IMR-90 (cell line): Measurements from ENCODE around the gene AXIN1. TPM values are rescaled to one million over a fixed set of nuclear protein-coding genes. Genes with fewer than 3 reads are reported as not detected.

Experiments
- ATAC-seq: fragments of 200-7000 bp; cut with Tn5 transposase; 2 replicates; pipeline ENCODE4 v1.9.1; 2020; ENCODE audit warnings: low read depth, mild to moderate bottlenecking, moderate library complexity
- BruUV-seq: library from RNA; stranded (reverse); fragments of 400-500 nt; replicated peaks from 2 replicates; lab custom pipeline; 2021; lab: Mats Ljungman, UMichigan
- CTCF ChIA-PET: fragments of 300-600 bp; formaldehyde crosslinking; extraction: SDS; loops from one replicate; lab custom pipeline; 2021; ENCODE audit warnings: antibody characterized with exemption; lab: Yijun Ruan, JAX
- POLR2A ChIA-PET: fragments of 300-600 bp; sonication (Branson Sonifier 250); formaldehyde crosslinking; loops from one replicate; lab custom pipeline; 2022; ENCODE audit warnings: antibody characterized with exemption; ENCODE audit not compliant: unreplicated experiment; lab: Charles Lee
- DNase-seq: peaks from one replicate; pipeline ENCODE4 v3.0.0; 2013
- H2AFZ ChIP-seq: replicated peaks from 2 replicates; pipeline ENCODE3; 2013; ENCODE audit warnings: low read length, mild to moderate bottlenecking; ENCODE audit not compliant: poor library complexity
- H2AK5ac ChIP-seq: 2 replicates; pipeline ENCODE4 v1.6.1; 2013; ENCODE audit warnings: low read depth, low read length, inconsistent platforms
- H2AK9ac ChIP-seq: replicated peaks from 2 replicates; pipeline ENCODE3; 2013; ENCODE audit warnings: mild to moderate bottlenecking, low read depth, low read length, moderate library complexity; ENCODE audit not compliant: poor library complexity
- H2BK120ac ChIP-seq: 2 replicates; pipeline ENCODE4 v1.6.1; 2013; ENCODE audit warnings: low read depth, low read length, inconsistent platforms
- H2BK15ac ChIP-seq: 3 replicates; pipeline ENCODE4 v1.6.1; 2013; ENCODE audit warnings: low read depth, low read length, inconsistent platforms
- H2BK20ac ChIP-seq: 2 replicates; pipeline ENCODE4 v1.6.1; 2013; ENCODE audit warnings: low read depth, mild to moderate bottlenecking, inconsistent platforms, low read length, moderate library complexity
- H2BK5ac ChIP-seq: 2 replicates; pipeline ENCODE4 v1.6.1; 2013; ENCODE audit warnings: mild to moderate bottlenecking, low read depth, low read length, inconsistent platforms; ENCODE audit not compliant: poor library complexity, severe bottlenecking
- H3K14ac ChIP-seq: replicated peaks from 2 replicates; pipeline ENCODE4 v1.6.1; 2013; ENCODE audit warnings: low read depth, low read length, inconsistent platforms
- H3K18ac ChIP-seq: 2 replicates; pipeline ENCODE4 v1.6.1; 2013; ENCODE audit warnings: low read depth, low read length, control low read depth
- H3K23ac ChIP-seq: 2 replicates; pipeline ENCODE4 v1.6.1; 2013; ENCODE audit warnings: low read depth, low read length, inconsistent platforms
- H3K27ac ChIP-seq: 2 replicates; pipeline ENCODE4 v1.5.1; 2013; ENCODE audit warnings: mild to moderate bottlenecking, control low read depth, low read length; ENCODE audit not compliant: insufficient read depth
- H3K27me3 ChIP-seq: 2 replicates; pipeline ENCODE4 v1.6.1; 2013; ENCODE audit warnings: low read length; ENCODE audit not compliant: control insufficient read depth, insufficient read depth
- H3K36me3 ChIP-seq: 2 replicates; pipeline ENCODE4 v1.6.1; 2013; ENCODE audit warnings: low read length, mixed read lengths; ENCODE audit not compliant: control insufficient read depth, insufficient read depth
- H3K4ac ChIP-seq: 2 replicates; pipeline ENCODE4 v1.6.1; 2013; ENCODE audit warnings: low read depth, low read length, inconsistent platforms
- H3K4me1 ChIP-seq: 2 replicates; pipeline ENCODE4 v1.6.1; 2013; ENCODE audit warnings: low read length, mixed read lengths; ENCODE audit not compliant: control insufficient read depth, insufficient read depth
- H3K4me2 ChIP-seq: 2 replicates; pipeline ENCODE4 v1.6.1; 2013; ENCODE audit warnings: low read depth, mild to moderate bottlenecking, control low read depth, low read length, moderate library complexity
- H3K4me3 ChIP-seq: 2 replicates; pipeline ENCODE4 v1.5.1; 2013; ENCODE audit warnings: low read depth, mild to moderate bottlenecking, control low read depth, low read length, moderate library complexity; ENCODE audit not compliant: insufficient read depth
- H3K56ac ChIP-seq: 2 replicates; pipeline ENCODE4 v1.6.1; 2013; ENCODE audit warnings: low read length, inconsistent platforms; ENCODE audit not compliant: insufficient read depth; ENCODE audit errors: extremely low read depth
- H3K79me1 ChIP-seq, 2 experiments: 2 replicates each; pipeline ENCODE4 v1.6.1; 2013; ENCODE audit warnings: low read length in 2 of 2, inconsistent platforms in 1 of 2, low read depth in 1 of 2
- H3K9ac ChIP-seq: 2 replicates; pipeline ENCODE4 v1.6.1; 2013; ENCODE audit warnings: low read depth, low read length, control low read depth
- H3K9me1 ChIP-seq: 2 replicates; pipeline ENCODE4 v1.6.1; 2013; ENCODE audit warnings: low read length, inconsistent platforms; ENCODE audit not compliant: insufficient read depth
- H3K9me3 ChIP-seq: 2 replicates; pipeline ENCODE4 v1.6.1; 2013; ENCODE audit warnings: low read length; ENCODE audit not compliant: control insufficient read depth, insufficient read depth
- H4K20me1 ChIP-seq: 2 replicates; pipeline ENCODE4 v1.6.1; 2013; ENCODE audit warnings: low read length, inconsistent platforms; ENCODE audit not compliant: insufficient read depth
- H4K5ac ChIP-seq: 2 replicates; pipeline ENCODE4 v1.6.1; 2013; ENCODE audit warnings: mild to moderate bottlenecking, low read depth, low read length, control low read depth
- H4K8ac ChIP-seq, 2 experiments: 2 replicates each; pipeline ENCODE4 v1.6.1; 2013; ENCODE audit warnings: low read depth in 2 of 2, low read length in 2 of 2, control low read depth in 1 of 2, inconsistent platforms in 1 of 2
- H4K91ac ChIP-seq: 2 replicates; pipeline ENCODE4 v1.6.1; 2013; ENCODE audit warnings: low read depth, low read length, inconsistent platforms; ENCODE audit not compliant: insufficient read depth
- BHLHE40 ChIP-seq: fragments of 150-350 bp; IDR thresholded peaks from 2 replicates; pipeline ENCODE4 v1.6.1; 2016; ENCODE audit warnings: mild to moderate bottlenecking, low read depth, low read length
- CEBPB ChIP-seq: IDR thresholded peaks from 2 replicates; pipeline ENCODE4 v1.6.1; 2012; ENCODE audit warnings: low read depth, low read length, improper control_type of control experiment
- CHD1 ChIP-seq: IDR thresholded peaks from 2 replicates; pipeline ENCODE4 v1.6.1; 2012; ENCODE audit warnings: low read depth, low read length, improper control_type of control experiment
- FOS ChIP-seq: fragments of 150-350 bp; IDR thresholded peaks from 2 replicates; pipeline ENCODE4 v1.6.1; 2016; ENCODE audit warnings: low read depth, low read length
- MAFK ChIP-seq: IDR thresholded peaks from 2 replicates; pipeline ENCODE4 v1.6.1; 2012; ENCODE audit warnings: low read depth, low read length, improper control_type of control experiment
- MAZ ChIP-seq: IDR thresholded peaks from 2 replicates; pipeline ENCODE4 v1.6.1; 2012; ENCODE audit warnings: low read depth, mild to moderate bottlenecking, low read length, improper control_type of control experiment, moderate library complexity, borderline replicate concordance
- MXI1 ChIP-seq: IDR thresholded peaks from 2 replicates; pipeline ENCODE4 v1.6.1; 2012; ENCODE audit warnings: low read depth, mild to moderate bottlenecking, low read length, moderate library complexity, borderline replicate concordance
- NFE2L2 ChIP-seq: fragments of 150-350 bp; IDR thresholded peaks from 2 replicates; pipeline ENCODE4 v1.6.1; 2016; ENCODE audit warnings: low read depth, mild to moderate bottlenecking, low read length
- POLR2A ChIP-seq: IDR thresholded peaks from 2 replicates; pipeline ENCODE4 v1.6.1; 2012; ENCODE audit warnings: mild to moderate bottlenecking, low read depth, low read length
- RAD21 ChIP-seq: IDR thresholded peaks from 2 replicates; pipeline ENCODE4 v1.6.1; 2012; ENCODE audit warnings: low read length, improper control_type of control experiment
- RCOR1 ChIP-seq: IDR thresholded peaks from 2 replicates; pipeline ENCODE4 v1.6.1; 2012; ENCODE audit warnings: mild to moderate bottlenecking, low read length, improper control_type of control experiment; ENCODE audit not compliant: insufficient replicate concordance
- RFX5 ChIP-seq: IDR thresholded peaks from 2 replicates; pipeline ENCODE4 v1.8.0; 2012; ENCODE audit warnings: low read depth, mild to moderate bottlenecking, low read length, moderate library complexity
- SMC3 ChIP-seq: fragments of 150-350 bp; IDR thresholded peaks from 2 replicates; pipeline ENCODE4 v1.6.1; 2016; ENCODE audit warnings: low read depth, mild to moderate bottlenecking, antibody characterized with exemption, low read length, moderate library complexity
- WGBS, 2 experiments: methylation state at CpG; one replicate each; pipeline versions ENCODE4 v1.1.5 to v1.1.7; 2013; ENCODE audit warnings: missing lambda C conversion rate in 2 of 2; ENCODE audit not compliant: insufficient read length in 1 of 2; ENCODE audit errors: extremely low coverage in 2 of 2; 5-methylcytosine and 5-hydroxymethylcytosine counted together
- dilution Hi-C: fragments of 300-500 bp; cut with HindIII; formaldehyde crosslinking; loops from one replicate; pipeline ENCODE4 v1.14.3; 2018; ENCODE audit warnings: low sequenced_read_pairs; ENCODE audit not compliant: unreplicated experiment
- in situ Hi-C: fragments of 300-500 bp; cut with MboI; formaldehyde crosslinking; loops from 3 replicates; pipeline ENCODE4 v1.14.3; 2019; ENCODE audit warnings: low sequenced_read_pairs, inconsistent platforms, mixed read lengths
- intact Hi-C: fragments of 100-400 bp; cut with micrococcal nuclease; formaldehyde crosslinking; loops from 2 replicates; pipeline ENCODE4 v1.10.0; 2022
- polyA plus RNA-seq, 3 experiments: library from polyadenylated mRNA; depleted of rRNA; stranded (reverse); fragments of >200 nt; gene quantifications; 2 replicates each; pipeline ENCODE4 v1.2.3, GENCODE V29; 2012; ENCODE audit warnings: low replicate concordance in 1 of 3
- total RNA-seq: library from RNA; depleted of rRNA; stranded (reverse); fragments of >200 nt; gene quantifications from 2 replicates; pipeline ENCODE4 v1.2.3, GENCODE V29; 2012
- TF ChIP-seq, protein P1 (sequence below): conservative IDR thresholded peaks from 2 replicates; pipeline ENCODE4 v1.5.1; 2012; ENCODE audit warnings: mild to moderate bottlenecking, low read depth, low read length, improper control_type of control experiment
- TF ChIP-seq, protein P2 (sequence below): fragments of 150-350 bp; IDR thresholded peaks from 2 replicates; pipeline ENCODE4 v1.6.1; 2017; ENCODE audit warnings: mild to moderate bottlenecking, antibody characterized with exemption, low read length, low read depth
- TF ChIP-seq, protein P3 (sequence below): fragments of 150-350 bp; IDR thresholded peaks from 2 replicates; pipeline ENCODE4 v1.6.1; 2016; ENCODE audit warnings: low read depth, mild to moderate bottlenecking, low read length, moderate library complexity, borderline replicate concordance

Gene AXIN1
- total and polyA plus RNA-seq, 2 of the 4 experiments (the other 2 are of a cell fraction) = 10.9 to 14.2 TPM

DNA sequence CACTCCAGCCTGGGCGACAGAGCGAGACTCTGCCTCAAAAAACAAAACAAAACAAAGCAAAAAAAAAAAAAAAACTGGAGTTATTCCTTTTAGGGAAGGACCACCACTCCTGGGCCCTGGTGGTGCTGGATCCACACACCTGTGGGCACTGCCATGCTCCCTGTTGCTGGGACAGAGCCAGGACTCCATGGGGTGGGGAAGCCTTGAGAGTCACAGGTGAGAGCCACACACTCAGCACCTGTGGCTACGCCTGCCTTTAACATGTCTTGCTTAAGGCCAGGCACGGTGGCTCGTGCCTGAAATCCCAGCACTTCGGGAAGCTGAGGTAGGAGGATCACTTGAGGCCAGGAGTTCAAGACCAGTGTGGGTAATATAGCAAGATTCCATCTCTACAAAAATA lies 51.3 kb downstream of the AXIN1 start:
- Histone ChIP-seq H3K79me1 (peaks cover 0 to 11% of the 10 kb centered on the region in 2 experiments; a peak in 2 of 4 replicates), H3K14ac (no peak overlapping the region), H3K4me2 (no peak overlapping the region), H3K27me3 (no peaks in the 10 kb centered on the region), H3K4me3 (no peak overlapping the region), H3K56ac (no peak overlapping the region), H2BK15ac (no peak overlapping the region), H2AFZ (no peak overlapping the region), H3K36me3 (peaks cover 34% of the 10 kb centered on the region), H3K9me1 (no peaks in the 10 kb centered on the region), H2AK9ac (no peak overlapping the region), H3K9me3 (no peaks in the 10 kb centered on the region), H3K4ac (no peak overlapping the region), H4K20me1 (peaks cover under 1% of the 10 kb centered on the region; the same call in 1 of the 2 replicates), H3K27ac (no peak overlapping the region), H2BK5ac (no peak overlapping the region), H3K18ac (no peak overlapping the region), H3K9ac (no peak overlapping the region), H2BK20ac (no peak overlapping the region), H4K8ac (no peak overlapping the region), H2AK5ac (no peak overlapping the region), H4K5ac (no peak overlapping the region), H2BK120ac (no peak overlapping the region), H3K4me1 (no peaks in the 10 kb centered on the region), H4K91ac (no peak overlapping the region), H3K23ac (no peak overlapping the region)
- ChIA-PET CTCF (no interaction called here), POLR2A (no interaction called here)
- WGBS, 2 experiments = 86% methylated on average over 1 of the region's 6 CpGs; no CpG with 5 or more reads in 1 of the 2 experiments
- dilution Hi-C loops = no loop called here
- DNase-seq (no peak), ATAC-seq (no peak)
- intact Hi-C loops = no loop called here
- in situ Hi-C loops = no loop called here
- TF ChIP-seq RFX5 (no peak), MXI1 (no peak), MAZ (no peak), MAFK (no peak), CEBPB (no peak), SMC3 (no peak), RAD21 (no peak), POLR2A (no peak), NFE2L2 (no peak), BHLHE40 (no peak), RCOR1 (no peak), FOS (no peak), CHD1 (no peak)
- TF ChIP-seq, protein P1, sequence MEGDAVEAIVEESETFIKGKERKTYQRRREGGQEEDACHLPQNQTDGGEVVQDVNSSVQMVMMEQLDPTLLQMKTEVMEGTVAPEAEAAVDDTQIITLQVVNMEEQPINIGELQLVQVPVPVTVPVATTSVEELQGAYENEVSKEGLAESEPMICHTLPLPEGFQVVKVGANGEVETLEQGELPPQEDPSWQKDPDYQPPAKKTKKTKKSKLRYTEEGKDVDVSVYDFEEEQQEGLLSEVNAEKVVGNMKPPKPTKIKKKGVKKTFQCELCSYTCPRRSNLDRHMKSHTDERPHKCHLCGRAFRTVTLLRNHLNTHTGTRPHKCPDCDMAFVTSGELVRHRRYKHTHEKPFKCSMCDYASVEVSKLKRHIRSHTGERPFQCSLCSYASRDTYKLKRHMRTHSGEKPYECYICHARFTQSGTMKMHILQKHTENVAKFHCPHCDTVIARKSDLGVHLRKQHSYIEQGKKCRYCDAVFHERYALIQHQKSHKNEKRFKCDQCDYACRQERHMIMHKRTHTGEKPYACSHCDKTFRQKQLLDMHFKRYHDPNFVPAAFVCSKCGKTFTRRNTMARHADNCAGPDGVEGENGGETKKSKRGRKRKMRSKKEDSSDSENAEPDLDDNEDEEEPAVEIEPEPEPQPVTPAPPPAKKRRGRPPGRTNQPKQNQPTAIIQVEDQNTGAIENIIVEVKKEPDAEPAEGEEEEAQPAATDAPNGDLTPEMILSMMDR = no peak
- TF ChIP-seq, protein P2, sequence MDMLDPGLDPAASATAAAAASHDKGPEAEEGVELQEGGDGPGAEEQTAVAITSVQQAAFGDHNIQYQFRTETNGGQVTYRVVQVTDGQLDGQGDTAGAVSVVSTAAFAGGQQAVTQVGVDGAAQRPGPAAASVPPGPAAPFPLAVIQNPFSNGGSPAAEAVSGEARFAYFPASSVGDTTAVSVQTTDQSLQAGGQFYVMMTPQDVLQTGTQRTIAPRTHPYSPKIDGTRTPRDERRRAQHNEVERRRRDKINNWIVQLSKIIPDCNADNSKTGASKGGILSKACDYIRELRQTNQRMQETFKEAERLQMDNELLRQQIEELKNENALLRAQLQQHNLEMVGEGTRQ = no peak
- TF ChIP-seq, protein P3, sequence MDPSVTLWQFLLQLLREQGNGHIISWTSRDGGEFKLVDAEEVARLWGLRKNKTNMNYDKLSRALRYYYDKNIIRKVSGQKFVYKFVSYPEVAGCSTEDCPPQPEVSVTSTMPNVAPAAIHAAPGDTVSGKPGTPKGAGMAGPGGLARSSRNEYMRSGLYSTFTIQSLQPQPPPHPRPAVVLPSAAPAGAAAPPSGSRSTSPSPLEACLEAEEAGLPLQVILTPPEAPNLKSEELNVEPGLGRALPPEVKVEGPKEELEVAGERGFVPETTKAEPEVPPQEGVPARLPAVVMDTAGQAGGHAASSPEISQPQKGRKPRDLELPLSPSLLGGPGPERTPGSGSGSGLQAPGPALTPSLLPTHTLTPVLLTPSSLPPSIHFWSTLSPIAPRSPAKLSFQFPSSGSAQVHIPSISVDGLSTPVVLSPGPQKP = no peak
- BruUV-seq = no TSS peak
